Natural killer cell (primary cell): ENCODE measurements around the gene ZFHX2. TPM values are rescaled to one million over a fixed set of nuclear protein-coding genes. Genes with fewer than 3 reads are reported as not detected.
"Not testable (repeated sequence)": the region's sequence is repeated elsewhere in the genome, so short reads cannot be mapped to it uniquely, and the experiment has no call there.

Source experiments
- ATAC-seq, 3 donors: fragments of 150-1000 bp in 2 of 3; fragments of 200-7000 bp in 1 of 3; cut with Tn5 transposase; 1 replicate in 1 of 3; 2 replicates in 2 of 3; pipeline ENCODE4 v1.10.0; 2021; ENCODE audit warnings: mild to moderate bottlenecking in 2 of 3, moderate library complexity in 2 of 3
- DNase-seq, 2 donors: peaks; one replicate each; pipeline versions ENCODE4 v3.0.0 to v3.0.0-alpha.2; 2013 to 2021; ENCODE audit warnings: mixed read lengths in 1 of 2
- H3K27ac ChIP-seq: one replicate; pipeline ENCODE4 v1.5.1; 2013; ENCODE audit warnings: mild to moderate bottlenecking, low read length
- H3K27me3 ChIP-seq: one replicate; pipeline ENCODE4 v1.6.1; 2013; ENCODE audit warnings: low read length; ENCODE audit not compliant: control insufficient read depth, insufficient read depth
- H3K36me3 ChIP-seq: one replicate; pipeline ENCODE4 v1.6.1; 2013; ENCODE audit warnings: low read length; ENCODE audit not compliant: control insufficient read depth, insufficient read depth
- H3K4me1 ChIP-seq: one replicate; pipeline ENCODE4 v1.6.1; 2013; ENCODE audit warnings: low read length; ENCODE audit not compliant: control insufficient read depth, insufficient read depth
- H3K4me3 ChIP-seq: one replicate; pipeline ENCODE4 v1.5.1; 2013; ENCODE audit warnings: low read length
- H3K9me3 ChIP-seq: one replicate; pipeline ENCODE4 v1.6.1; 2013; ENCODE audit warnings: low read length; ENCODE audit not compliant: control insufficient read depth, insufficient read depth
- H3K27ac Mint-ChIP-seq, 2 donors: one replicate each; pipeline ENCODE4 v1.8.0; 2022; ENCODE audit warnings: mild to moderate bottlenecking in 2 of 2, mixed read lengths in 2 of 2, moderate library complexity in 1 of 2
- H3K27me3 Mint-ChIP-seq, 2 donors: one replicate each; pipeline ENCODE4 v1.8.0; 2022; ENCODE audit warnings: low read depth in 2 of 2, mixed read lengths in 2 of 2
- H3K36me3 Mint-ChIP-seq: one replicate; pipeline ENCODE4 v1.8.0; 2022; ENCODE audit warnings: mixed read lengths
- H3K4me1 Mint-ChIP-seq, 2 donors: one replicate each; pipeline ENCODE4 v1.8.0; 2022; ENCODE audit warnings: mixed read lengths in 2 of 2
- H3K4me3 Mint-ChIP-seq: one replicate; pipeline ENCODE4 v1.8.0; 2022; ENCODE audit warnings: mild to moderate bottlenecking, moderate library complexity, mixed read lengths
- H3K9me3 Mint-ChIP-seq, 2 donors: one replicate each; pipeline ENCODE4 v1.8.0; 2022; ENCODE audit warnings: mixed read lengths in 2 of 2
- WGBS: methylation state at CpG from one replicate; pipeline ENCODE4 v1.1.7; 2013; ENCODE audit warnings: missing lambda C conversion rate; ENCODE audit not compliant: insufficient coverage; 5-methylcytosine and 5-hydroxymethylcytosine counted together
- intact Hi-C: fragments of 100-400 bp; cut with micrococcal nuclease; formaldehyde crosslinking; loops from one replicate; pipeline ENCODE4 v1.14.2; 2022
- total RNA-seq, 4 donors: library from RNA; stranded (reverse); fragments of 120-200 nt in 1 of 4; gene quantifications; one replicate each; pipeline versions ENCODE4 v1.2.3 to v1.2.4, GENCODE V29; 2013 to 2022
- TF ChIP-seq, protein P1 (sequence below): fragments of 200-600 bp; IDR thresholded peaks from one replicate; pipeline ENCODE4 v1.8.0; 2022; ENCODE audit warnings: antibody characterized with exemption

Gene ZFHX2
- total RNA-seq, 3 donors from 2014 or later (not counting 1 experiment from before 2014, with no cell fraction given) = 0.07 to 0.72 (median 0.45) TPM

DNA sequence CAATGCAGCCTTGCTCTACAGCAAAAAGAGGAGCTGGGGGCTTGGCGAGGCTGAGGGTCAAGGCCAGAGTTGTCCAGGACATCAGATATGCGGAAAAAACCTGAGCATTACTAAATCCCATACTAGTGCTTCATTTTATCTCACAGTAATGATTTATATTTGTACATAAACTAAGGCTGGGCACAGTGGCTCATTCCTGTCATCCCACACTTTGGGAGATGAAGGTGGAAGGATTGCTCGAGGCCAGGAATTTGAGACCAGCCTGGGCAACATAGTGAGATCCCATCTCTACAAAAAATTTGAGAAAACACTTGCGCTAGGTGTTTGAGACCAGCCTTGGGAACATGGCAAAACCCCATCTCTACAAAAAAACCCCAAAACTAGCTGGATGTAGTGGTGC is 38.6 kb upstream of the ZFHX2 start:
- Mint-ChIP-seq H3K9me3 (no peaks in the 10 kb centered on the region), H3K4me1 (peaks cover 10% of the 10 kb centered on the region in 2 donors), H3K36me3 (no peaks in the 10 kb centered on the region), H3K27ac (no peak overlapping the region), H3K27me3 (peaks cover 11 to 25% of the 10 kb centered on the region in 2 donors), H3K4me3 (no peak overlapping the region)
- intact Hi-C loops = no loop called here
- Histone ChIP-seq H3K36me3 (no peaks in the 10 kb centered on the region), H3K4me1 (peaks cover 8% of the 10 kb centered on the region), H3K4me3 (no peak overlapping the region), H3K27ac (no peak overlapping the region), H3K9me3 (no peaks in the 10 kb centered on the region), H3K27me3 (no peaks in the 10 kb centered on the region)
- WGBS = 87% methylated on average over 3 of the region's 4 CpGs
- ATAC-seq (no peak), DNase-seq (no peak)
- TF ChIP-seq, protein P1, sequence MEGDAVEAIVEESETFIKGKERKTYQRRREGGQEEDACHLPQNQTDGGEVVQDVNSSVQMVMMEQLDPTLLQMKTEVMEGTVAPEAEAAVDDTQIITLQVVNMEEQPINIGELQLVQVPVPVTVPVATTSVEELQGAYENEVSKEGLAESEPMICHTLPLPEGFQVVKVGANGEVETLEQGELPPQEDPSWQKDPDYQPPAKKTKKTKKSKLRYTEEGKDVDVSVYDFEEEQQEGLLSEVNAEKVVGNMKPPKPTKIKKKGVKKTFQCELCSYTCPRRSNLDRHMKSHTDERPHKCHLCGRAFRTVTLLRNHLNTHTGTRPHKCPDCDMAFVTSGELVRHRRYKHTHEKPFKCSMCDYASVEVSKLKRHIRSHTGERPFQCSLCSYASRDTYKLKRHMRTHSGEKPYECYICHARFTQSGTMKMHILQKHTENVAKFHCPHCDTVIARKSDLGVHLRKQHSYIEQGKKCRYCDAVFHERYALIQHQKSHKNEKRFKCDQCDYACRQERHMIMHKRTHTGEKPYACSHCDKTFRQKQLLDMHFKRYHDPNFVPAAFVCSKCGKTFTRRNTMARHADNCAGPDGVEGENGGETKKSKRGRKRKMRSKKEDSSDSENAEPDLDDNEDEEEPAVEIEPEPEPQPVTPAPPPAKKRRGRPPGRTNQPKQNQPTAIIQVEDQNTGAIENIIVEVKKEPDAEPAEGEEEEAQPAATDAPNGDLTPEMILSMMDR = no peak

GRCh38 chr14:23589606-23590005 is 38.0 kb upstream of the ZFHX2 start:
- Histone ChIP-seq H3K27me3 (no peaks in the 10 kb centered on the region), H3K9me3 (no peaks in the 10 kb centered on the region), H3K4me1 (peaks cover 8% of the 10 kb centered on the region), H3K4me3 (no peak overlapping the region), H3K27ac (no peak overlapping the region), H3K36me3 (no peaks in the 10 kb centered on the region)
- DNase-seq (no peak), ATAC-seq (no peak)
- TF ChIP-seq, protein P1 = no peak
- Mint-ChIP-seq H3K4me3 (no peak overlapping the region), H3K27ac (no peak overlapping the region), H3K36me3 (no peaks in the 10 kb centered on the region), H3K4me1 (peaks cover 10% of the 10 kb centered on the region in 2 donors), H3K27me3 (peaks cover 8 to 25% of the 10 kb centered on the region in 2 donors), H3K9me3 (no peaks in the 10 kb centered on the region)
- intact Hi-C loops = loop anchor here (1.0 kb wide), 2 partner anchors 341 to 365 kb away; no protein-coding TSS in a partner anchor
- 53% methylated on average over 2 of the region's 2 CpGs for WGBS

DNA sequence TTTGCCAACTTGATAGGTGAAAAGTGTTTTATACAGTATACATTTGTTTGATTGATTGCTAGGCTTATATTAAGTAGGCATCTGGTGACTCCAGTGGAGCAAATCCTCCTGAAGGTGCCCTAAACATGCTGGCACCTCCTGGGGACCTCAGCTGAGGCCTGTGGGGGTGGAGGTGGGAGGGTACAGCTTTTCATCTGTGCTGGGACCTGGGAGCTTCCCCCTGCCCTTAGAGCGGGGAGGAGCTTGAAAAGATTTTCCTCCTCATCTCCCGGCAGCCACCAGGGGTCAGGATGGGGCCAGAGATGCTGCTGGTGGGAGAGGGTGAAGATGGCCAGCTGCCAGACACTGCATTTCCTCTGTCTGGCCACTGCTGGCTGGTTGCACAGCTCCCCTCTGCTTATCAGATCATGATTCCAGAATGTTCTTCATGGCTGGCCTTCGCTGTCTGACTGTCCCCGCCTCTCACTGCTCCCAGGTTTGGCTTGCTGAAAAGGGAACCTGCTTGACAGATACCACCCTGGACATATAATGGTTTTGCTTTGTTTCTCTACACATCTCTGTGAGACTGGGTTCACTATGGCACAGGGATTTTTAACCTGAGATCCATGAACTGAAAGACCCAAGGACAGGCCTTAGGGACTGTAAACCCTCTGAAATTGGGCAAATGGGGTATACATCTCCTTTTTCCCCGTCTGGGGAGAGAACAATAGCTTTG is 37.5 kb upstream of the ZFHX2 start:
- no peak overlapping the region for H3K27ac ChIP-seq
- Mint-ChIP-seq H3K4me1 (peaks cover 10% of the 10 kb centered on the region in 2 donors), H3K36me3 (no peaks in the 10 kb centered on the region), H3K27me3 (peaks cover 12 to 29% of the 10 kb centered on the region in 2 donors), H3K9me3 (no peaks in the 10 kb centered on the region), H3K27ac (no peak overlapping the region), H3K4me3 (no peak overlapping the region)
- H3K36me3 ChIP-seq = no peaks in the 10 kb centered on the region
- no peaks in the 10 kb centered on the region for H3K27me3 ChIP-seq
- TF ChIP-seq, protein P1 = peak; percentile 63
- H3K4me3 ChIP-seq = no peak overlapping the region
- 19% methylated on average over 5 of the region's 5 CpGs for WGBS
- DNase-seq (peak; percentile 70 to 91), ATAC-seq (peak; percentile 97 to 100 (median 99))
- intact Hi-C loops = loop anchor here (1.0 kb wide), 2 partner anchors 341 to 365 kb away; no protein-coding TSS in a partner anchor
- H3K4me1 ChIP-seq = peaks cover 8% of the 10 kb centered on the region
- no peaks in the 10 kb centered on the region for H3K9me3 ChIP-seq

DNA sequence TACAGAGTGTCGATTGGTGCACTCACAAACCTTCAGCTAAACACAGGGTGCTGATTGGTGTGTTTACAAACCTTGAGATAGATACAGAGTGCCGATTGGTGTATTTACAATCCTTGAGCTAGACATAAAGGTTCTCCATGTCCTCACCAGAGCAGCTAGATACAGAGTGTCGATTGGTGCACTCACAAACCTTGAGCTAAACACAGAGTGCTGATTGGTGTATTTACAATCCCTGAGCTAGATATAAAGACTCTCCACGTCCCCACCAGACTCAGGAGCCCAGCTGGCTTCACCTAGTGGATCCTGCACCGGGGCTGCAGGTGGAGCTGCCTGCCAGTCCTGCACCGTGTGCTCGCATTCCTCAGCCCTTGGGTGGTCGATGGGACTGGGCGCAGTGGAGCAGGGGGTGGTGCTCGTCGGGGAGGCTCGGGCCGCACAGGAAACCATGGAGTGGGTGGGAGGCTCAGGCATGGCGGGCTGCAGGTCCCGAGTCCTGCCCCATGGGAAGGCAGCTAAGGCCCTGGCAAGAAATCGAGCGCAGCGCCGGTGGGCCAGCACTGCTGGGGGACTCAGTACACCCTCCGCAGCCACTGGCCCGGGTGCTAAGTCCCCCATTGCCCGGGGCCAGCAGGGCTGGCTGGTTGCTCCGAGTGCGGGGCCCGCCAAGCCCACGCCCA is 33.1 kb upstream of the ZFHX2 start:
- H3K4me1 Mint-ChIP-seq, H3K27ac Mint-ChIP-seq, H3K27ac ChIP-seq, H3K4me1 ChIP-seq, H3K36me3 ChIP-seq, DNase-seq, H3K9me3 Mint-ChIP-seq, H3K27me3 ChIP-seq, intact Hi-C loops, H3K36me3 Mint-ChIP-seq, H3K4me3 ChIP-seq, H3K4me3 Mint-ChIP-seq, ATAC-seq, H3K9me3 ChIP-seq: not testable (repeated sequence)
- WGBS = 93% methylated on average over 24 of the region's 26 CpGs
- peaks cover 25 to 57% of the 10 kb centered on the region in 2 donors for H3K27me3 Mint-ChIP-seq

DNA sequence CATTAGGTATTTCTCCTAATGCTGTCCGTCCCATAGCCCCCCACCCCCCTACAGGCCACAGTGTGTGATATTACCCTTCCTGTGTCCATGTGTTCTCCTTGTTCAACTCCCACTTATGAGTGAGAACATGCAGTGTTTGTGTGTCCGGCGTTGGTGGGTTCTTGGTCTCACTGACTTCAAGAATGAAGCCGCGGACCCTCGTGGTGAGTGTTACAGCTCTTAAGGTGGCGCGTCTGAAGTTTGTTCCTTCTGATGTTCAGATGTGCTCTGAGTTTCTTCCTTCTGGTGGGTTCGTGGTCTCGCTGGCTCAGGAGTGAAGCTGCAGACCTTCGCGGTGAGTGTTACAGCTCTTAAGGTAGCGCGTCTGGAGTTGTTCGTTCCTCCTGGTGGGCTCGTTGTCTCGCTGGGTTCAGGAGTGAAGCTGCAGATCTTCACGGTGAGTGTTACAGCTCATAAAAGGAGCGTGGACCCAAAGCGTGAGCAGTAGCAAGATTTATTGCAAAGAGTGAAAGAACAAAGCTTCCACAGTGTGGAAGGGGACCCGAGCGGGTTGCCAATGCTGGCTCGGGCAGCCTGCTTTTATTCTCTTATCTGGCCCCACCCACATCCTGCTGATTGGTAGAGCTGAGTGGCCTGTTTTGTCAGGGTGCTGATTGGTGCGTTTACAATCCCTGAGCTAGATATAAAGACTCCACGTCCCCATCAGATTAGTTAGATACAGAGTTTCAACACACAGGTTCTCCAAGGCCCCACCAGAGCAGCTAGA is 32.4 kb upstream of the ZFHX2 start:
- H3K4me1 ChIP-seq, H3K36me3 Mint-ChIP-seq, H3K4me1 Mint-ChIP-seq, H3K4me3 ChIP-seq, H3K9me3 ChIP-seq, H3K27ac Mint-ChIP-seq, H3K9me3 Mint-ChIP-seq, H3K36me3 ChIP-seq, H3K27me3 ChIP-seq, H3K4me3 Mint-ChIP-seq, intact Hi-C loops, H3K27ac ChIP-seq, ATAC-seq, DNase-seq: not testable (repeated sequence)
- 71% methylated on average over 22 of the region's 25 CpGs for WGBS
- peaks cover 27 to 60% of the 10 kb centered on the region in 2 donors for H3K27me3 Mint-ChIP-seq
